Iris pigment epithelial cell (primary cell): ENCODE measurements around the gene OAS3.

Experiments used
- DNase-seq: peaks from one replicate; pipeline ENCODE4 v3.0.0-alpha.2; 2011; ENCODE audit warnings: low read depth

The OAS3 gene

DNA sequence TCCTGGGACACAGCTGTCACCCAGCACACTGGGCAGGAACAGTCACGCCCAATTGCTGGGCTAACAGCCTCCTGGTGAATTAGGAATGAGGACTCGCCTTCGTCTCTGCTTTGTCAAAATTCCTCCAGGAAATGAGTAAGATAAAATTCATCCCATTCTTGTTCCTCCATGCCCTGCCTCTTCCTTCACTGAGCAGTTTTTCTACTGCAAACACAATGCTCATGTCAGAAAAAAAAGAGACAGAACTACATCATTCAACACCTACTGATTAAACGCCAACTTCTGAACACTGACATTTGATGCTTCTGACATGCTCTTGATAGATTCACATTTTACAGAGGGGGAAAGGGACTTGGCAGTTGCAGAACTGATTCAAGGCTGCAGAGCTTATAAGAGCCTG is 80.8 kb downstream of the OAS3 start:
- DNase-seq, result peak; percentile 8

DNA sequence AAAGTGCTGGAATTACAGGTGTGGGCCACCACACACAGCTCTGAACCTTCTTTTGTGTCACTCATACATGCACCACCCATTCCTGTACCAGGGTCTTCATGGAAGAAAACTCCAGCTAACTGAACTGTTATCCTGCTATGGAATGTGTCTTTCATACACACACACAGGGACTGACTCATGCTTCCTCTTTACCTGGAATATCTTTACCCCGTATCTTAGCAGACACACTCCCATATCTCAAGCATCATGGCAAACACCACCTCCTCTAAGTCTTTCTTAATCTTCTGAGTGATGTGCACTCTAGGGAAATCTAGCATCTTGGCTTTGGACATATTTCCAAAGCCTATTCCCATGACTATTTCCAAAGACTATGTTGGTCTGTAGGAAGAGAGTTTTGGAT is 83.2 kb downstream of the OAS3 start:
- no peak for DNase-seq
